Activated CD4-positive, alpha-beta T cell treated with anti-CD3 and anti-CD28 coated beads for 1 hour (primary cell): Measurements from ENCODE around the gene PRSS48.
"Not testable (repeated sequence)": the region's sequence is repeated elsewhere in the genome, so short reads cannot be mapped to it uniquely, and the experiment has no call there.

ENCODE experiments used
- DNase-seq: peaks from one replicate; pipeline ENCODE4 v3.0.0-alpha.2; 2020

PRSS48 gene, protein sequence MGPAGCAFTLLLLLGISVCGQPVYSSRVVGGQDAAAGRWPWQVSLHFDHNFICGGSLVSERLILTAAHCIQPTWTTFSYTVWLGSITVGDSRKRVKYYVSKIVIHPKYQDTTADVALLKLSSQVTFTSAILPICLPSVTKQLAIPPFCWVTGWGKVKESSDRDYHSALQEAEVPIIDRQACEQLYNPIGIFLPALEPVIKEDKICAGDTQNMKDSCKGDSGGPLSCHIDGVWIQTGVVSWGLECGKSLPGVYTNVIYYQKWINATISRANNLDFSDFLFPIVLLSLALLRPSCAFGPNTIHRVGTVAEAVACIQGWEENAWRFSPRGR

DNA sequence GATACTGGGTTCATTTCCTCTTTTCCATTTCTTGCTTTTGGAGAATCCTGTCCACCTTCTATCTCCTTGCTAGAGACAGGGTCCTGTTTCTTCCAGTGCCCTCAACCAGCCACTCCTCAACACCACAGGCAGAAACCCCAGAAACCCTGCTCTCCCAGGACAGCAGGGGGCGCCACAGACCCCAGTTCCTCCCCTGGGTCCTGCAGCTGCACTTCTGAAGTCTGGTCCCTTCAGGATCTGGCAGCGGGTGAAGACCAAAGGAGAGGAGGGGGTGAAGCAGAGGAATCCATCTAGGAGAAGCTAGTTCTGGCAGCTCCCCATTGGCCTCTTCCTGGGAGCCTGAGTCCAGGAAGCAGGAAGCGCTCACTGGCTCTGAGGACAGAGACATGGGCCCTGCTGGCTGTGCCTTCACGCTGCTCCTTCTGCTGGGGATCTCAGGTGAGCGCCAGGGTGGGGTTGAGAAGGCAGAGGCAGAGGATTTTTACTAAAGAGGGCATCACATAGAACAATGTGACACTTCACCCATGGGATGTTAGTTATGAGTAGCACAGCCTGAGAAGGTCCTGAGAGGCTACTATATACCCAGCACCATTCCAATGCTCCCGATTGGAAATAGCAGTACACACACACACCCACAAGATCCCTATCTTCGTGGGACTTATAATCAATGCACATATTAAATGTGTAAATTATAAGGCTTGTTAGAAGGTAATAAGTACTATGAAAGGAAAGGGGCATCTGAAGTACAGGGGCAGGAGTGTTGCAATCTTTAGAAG, at the start of gene PRSS48:
PRSS48 (plus strand) TSS at position 375 of the 776 bp plus-strand sequence; CDS start at position 387, 12 bp downstream.
- no peak for DNase-seq

DNA sequence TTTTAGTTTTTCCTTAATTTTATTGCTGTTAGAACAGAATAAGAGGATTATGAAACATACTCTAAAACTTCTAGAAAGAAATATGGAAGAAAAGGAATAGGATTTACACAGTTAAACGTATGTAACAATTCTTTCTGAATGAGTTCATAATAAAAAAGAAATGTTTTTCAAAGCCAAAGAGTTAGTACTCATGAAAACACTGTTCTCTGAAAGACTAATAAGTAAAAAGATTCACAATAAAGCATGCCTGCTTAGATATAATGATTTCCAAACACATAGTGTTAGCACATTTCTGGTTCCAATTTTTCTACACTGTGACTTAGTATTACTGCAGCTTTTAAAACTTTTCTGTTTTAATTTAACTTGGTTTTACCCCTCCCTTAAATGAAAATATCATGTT, 49.8 kb upstream of the PRSS48 start:
- no peak for DNase-seq

- no peak for DNase-seq
Observed at GRCh38 chr4:151227731-151228130, 49.2 kb upstream of the PRSS48 start.

DNA sequence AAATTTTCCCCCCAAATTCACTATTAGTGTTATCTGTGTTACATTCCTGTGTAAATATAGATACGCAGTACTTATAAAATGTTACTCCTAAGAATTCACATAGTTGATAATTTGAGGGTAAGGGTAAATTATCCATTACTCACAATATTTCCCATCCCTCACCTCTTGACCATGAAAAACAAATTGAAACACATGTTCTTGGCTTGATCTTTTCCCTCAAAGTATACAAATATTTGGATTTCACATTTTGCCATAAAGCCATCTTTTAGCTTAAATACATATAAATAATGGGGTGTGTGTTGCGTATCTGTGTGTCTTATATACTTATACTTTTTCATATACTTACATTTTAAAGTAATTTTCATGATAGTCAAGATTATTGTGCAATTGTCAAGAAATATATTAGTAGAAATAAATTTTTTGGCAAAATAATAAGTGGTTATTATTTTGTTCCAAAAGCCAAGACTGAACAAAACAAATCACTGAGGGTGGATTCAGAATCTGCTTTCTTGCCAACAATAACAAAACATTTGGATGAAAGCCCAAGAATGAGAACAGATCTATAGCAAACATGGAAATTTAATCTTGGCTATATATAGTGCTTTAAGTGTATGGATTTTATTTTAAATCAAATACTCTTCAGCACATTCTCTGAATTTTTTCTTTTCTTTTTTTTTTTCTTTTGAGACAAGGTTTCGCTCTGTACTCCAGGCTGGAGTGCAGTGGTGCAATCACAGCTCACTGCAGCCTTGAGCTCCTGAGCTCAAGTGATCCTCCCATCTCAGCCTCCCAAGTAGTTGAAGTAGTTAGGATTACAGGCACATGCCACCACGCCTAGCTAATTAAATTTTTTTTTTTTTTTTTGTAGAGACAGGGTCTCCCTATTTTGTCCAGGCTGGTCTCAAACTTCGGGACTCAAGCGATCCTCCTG, 48.5 kb upstream of the PRSS48 start:
- DNase-seq = no peak

DNA sequence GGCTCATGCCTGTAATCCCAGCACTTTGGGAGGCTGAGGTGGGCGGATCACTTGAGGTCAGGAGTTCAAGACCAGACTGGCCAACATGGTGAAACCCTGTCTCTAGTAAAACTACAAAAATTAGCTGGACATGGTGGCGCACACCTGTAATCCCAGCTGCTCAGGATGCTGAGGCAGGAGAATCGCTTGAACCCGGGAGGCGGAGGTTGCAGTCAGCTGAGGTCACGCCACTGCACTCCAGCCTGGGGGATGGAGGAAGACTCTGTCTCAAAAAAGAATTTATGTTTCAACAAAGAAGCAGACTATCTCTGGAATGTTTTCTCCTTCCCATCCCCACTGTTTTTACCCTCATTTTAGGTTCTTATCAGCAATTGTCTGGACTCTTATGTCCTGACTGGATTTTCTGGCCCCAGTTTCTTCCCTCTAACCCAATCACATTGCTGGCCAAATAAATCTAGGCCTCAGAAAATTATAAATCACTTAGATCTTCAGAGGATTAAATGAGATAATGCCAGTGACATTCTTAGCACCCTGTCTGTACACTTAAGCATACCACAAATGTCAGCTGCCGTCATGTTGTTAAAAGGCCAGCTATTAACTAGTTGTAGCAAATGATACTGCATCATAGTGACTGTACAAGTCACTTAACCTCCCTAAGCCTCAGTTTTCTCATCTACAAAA, 44.9 kb upstream of the PRSS48 start:
- DNase-seq = no peak

DNA sequence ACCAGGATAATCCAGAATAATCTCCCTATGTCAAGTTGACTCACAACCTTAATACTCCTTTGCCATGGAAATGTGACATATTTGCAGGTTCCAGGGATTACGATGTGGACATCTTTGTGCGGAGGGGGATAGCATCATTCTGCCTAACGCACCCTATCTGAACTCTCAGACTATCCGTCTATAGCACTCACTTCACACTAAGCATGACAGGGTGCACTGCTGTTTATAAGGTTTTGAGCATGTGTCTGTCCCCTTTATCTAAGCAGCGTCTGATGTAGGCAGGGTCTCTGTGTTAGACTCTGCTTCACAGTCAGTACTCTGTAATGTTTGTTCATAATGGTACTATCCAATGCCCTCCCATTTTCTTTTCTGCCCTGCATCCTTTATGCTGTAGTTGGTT, 43.4 kb upstream of the PRSS48 start:
- DNase-seq = no peak

GRCh38 chr4:151235373-151235772, 41.6 kb upstream of the PRSS48 start:
- DNase-seq = not testable (repeated sequence)

- no peak for DNase-seq
Observed at GRCh38 chr4:151236036-151236435, 40.9 kb upstream of the PRSS48 start.

GRCh38 chr4:151238477-151238876, 38.5 kb upstream of the PRSS48 start:
- no peak for DNase-seq

DNA sequence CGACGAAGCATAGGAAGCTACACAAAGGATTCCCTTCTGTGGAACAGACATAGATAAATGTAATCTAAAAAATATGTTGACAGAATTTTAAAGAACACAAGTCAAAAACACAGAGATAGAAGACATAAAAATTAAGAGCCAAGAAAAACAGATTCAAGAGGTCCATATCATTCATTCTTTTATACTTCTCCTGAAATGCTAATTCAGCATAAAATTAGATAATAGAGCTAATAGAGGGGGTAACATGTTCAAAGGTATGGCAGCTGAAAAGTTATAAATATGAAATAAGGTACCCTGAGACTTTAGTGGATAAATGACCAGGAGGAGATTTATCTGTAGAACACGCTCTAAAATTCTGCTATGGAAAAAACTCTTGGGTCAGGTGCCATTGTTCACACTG, 37.4 kb upstream of the PRSS48 start:
- no peak for DNase-seq

GRCh38 chr4:151242305-151242704, 34.7 kb upstream of the PRSS48 start:
- DNase-seq = no peak

GRCh38 chr4:151246742-151247141, 30.2 kb upstream of the PRSS48 start:
- no peak for DNase-seq

- no peak for DNase-seq
Observed at GRCh38 chr4:151247395-151247794, 29.6 kb upstream of the PRSS48 start.

DNA sequence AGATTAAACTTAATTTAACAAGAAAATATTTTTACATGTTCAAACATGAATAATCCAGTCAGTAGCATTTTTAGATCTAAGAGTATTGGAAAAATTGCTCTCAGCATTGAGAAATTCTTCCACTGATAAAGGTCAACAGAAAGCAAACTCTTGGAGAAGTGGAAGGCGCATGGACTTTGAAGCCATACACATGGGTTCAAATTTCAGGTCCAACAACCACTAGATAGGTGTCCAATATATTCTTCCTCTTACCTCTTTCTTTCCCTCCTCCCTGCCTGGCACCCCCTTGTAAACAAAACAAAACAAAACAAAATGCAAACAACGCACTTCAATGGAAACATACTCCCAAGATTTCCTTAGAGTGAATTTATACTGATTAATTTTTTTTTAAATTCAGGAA, 28.4 kb upstream of the PRSS48 start:
- DNase-seq = no peak

DNA sequence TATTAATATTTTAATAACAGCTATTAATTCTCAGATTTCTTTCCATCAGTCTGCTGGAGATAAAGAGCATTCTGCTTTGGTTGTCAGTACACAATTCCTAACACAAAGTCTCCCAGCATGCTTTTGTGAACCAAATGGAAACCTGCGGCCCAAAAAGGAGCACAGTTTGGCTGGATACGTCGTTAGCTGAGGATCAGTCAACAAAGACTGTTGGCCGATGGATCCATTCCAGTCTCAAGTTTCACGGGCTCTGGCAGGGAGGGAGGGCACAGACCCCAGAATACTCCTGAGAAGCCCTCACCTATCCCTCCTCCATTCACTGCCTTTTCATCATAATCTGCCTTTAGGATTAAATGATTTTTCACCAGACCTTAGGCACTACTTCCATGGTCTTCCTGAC, 26.3 kb upstream of the PRSS48 start:
- DNase-seq = no peak

GRCh38 chr4:151251603-151252304, 25.2 kb upstream of the PRSS48 start:
- DNase-seq = no peak

DNA sequence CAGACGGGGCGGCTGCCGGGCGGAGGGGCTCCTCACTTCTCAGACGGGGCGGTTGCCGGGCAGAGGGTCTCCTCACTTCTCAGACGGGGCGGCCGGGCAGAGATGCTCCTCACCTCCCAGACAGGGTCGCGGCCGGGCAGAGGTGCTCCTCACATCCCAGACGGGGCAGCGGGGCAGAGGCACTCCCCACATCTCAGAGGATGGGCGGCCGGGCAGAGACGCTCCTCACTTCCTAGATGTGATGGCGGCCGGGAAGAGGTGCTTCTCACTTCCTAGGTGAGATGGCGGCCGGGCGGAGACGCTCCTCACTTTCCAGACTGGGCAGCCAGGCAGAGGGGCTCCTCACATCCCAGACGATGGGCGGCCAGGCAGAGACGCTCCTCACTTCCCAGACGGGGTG, 21.7 kb upstream of the PRSS48 start:
- DNase-seq = not testable (repeated sequence)

DNA sequence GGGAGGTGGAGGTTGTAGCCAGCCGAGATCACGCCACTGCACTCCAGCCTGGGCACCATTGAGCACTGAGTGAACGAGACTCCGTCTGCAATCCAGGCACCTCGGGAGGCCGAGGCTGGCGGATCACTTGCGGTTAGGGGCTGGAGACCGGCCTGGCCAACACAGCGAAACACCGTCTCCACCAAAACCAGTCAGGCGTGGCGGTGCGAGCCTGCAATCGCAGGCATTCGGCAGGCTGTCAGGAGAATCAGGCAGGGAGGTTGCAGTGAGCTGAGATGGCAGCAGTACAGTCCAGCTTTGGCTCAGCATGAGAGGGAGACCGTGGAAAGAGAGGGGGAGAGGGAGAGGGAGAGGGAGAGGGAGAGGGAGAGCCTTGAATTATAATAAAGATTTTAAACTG, 21.3 kb upstream of the PRSS48 start:
- DNase-seq = not testable (repeated sequence)

- no peak for DNase-seq
Observed at GRCh38 chr4:151256134-151256533, 20.8 kb upstream of the PRSS48 start.

DNA sequence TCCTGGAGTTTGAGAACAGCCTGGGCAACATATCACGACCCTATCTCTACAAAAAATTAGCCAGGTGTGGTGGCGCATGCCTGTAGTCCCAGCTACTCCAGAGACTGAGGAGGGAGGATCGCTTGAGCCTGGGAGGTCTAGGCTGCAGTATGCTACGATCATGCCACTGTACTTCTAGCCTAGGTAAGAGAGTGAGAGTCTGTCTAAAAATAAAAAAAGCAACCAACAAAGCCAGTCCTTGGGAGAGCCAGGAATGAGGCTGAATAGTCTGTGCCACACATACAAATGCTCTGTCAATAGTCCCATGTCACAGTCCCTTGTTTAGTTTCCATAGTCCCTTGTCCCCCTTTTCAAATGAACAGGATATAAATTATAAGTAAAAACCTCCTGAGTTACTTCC, 19.3 kb upstream of the PRSS48 start:
- no peak for DNase-seq

- DNase-seq = no peak
Observed at GRCh38 chr4:151259752-151260151, 17.2 kb upstream of the PRSS48 start.

DNA sequence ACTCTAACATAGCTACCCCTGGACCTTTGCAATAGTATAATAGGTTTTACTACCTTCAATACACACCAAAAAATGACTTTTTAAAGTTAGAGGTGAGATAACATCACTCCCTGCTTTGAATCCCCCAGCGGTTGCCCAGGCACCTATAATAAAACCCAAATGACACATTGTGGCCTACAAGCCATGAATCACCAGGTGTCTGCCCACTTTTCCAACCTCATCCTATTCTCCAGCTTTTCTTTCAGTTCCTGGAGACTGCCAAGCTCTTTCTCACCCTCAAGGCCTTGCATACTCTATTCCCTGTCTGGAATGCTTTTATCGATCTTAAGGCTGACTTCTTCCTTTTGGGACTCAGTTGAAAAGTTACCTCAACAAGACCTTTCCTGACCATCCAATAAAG, 16.4 kb upstream of the PRSS48 start:
- DNase-seq = no peak
